Pons (tissue), 1 donor: Measurements from ENCODE around the gene IFNL3.
"Not testable (repeated sequence)": the region's sequence is repeated elsewhere in the genome, so short reads cannot be mapped to it uniquely, and the experiment has no call there.

Source experiments
- DNase-seq: peaks from one replicate; pipeline ENCODE4 v3.0.0-alpha.2; 2016; ENCODE audit warnings: low spot score

IFNL3 gene

DNA sequence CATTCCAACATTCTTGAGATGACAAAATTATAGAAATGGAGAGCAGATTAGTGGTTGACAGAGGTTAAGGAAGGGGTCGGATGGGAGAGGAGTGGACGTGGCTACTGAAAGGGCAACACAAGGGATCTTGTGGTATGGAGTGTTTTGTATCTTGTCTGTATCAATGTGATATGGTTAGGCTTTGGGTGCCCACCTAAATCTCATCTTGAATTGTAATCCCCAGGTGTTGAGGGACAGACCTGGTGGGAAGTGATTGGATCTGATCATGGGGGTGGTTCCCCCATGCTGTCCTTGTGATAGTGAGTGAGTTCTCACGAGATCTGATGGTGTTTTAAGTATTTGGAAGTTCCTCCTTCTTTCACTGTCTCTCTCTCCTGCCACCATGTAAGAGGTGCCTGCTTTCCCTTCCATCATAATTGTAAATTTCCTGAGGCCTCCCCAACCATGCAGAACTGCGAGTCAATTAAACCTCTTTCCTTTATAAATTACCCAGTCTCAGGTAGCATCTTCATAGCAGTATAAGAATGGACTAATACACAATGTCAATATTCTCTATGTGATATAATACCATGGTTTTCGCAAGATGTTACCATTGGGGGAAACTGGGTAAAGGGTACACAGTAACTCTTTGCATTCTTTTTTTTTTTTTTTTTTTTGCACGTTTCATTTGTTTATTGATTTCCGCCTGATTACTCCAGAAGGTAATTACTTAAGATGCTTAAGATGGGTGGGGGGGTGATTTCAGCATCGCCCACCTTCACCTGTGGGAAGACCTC is 8.8 kb upstream of the IFNL3 start:
- no peak for DNase-seq

DNA sequence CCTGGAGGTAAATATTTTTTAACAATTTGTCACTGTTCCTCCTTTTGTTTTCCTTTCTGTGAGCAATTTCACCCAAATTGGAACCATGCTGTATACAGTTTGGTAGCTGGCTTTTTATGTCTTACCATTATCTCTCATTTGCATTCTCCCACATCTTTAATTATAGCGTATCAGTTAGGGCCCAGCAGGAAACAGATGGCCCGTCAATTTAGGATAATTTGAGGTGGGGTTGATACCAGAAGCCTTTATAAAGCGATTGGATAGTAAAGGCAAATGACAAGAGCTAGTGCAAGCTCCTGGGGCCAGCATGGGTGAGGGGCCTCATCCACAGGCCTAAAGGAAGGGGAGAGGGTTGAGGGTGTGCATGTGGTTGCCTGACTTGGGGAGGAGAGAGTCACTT is 7.7 kb upstream of the IFNL3 start:
- DNase-seq = no peak

DNA sequence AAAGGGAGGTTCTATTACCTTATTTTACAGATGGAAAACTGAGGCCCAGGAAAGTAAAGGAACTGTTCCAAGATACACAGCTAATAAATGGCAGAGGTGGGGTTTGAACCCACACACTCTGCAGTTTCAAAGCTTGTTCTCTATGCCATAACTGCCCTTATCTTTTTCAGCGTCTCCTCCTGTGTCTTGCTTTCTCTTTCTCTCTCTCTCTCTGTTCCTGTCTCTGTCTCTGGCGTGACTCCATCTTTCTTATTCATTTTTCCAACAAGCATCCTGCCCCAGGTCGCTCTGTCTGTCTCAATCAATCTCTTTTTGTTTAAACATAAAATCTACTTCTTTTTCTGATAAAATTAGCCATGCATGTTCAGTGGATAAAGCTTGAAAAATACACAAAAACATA is 7.0 kb upstream of the IFNL3 start:
- no peak for DNase-seq

DNA sequence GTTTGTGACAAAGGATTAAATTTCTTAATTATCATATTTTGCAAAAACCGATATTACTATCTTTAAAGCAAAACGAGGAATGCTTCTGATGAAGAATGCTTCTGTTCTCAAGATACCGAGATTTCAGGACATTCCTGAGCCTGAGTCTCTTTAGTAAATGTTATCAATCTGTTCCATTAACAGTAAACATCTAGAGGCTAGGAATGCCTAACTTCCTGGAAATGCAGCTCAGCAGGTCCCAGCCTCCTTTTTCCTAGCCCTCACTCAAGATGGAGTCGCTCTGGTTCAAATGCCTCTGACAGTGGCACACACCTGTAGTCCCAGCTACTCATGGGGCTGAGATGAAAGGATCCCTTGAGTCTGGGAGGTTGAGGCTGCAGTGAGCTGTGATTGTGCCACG is 6.3 kb upstream of the IFNL3 start:
- no peak for DNase-seq

DNA sequence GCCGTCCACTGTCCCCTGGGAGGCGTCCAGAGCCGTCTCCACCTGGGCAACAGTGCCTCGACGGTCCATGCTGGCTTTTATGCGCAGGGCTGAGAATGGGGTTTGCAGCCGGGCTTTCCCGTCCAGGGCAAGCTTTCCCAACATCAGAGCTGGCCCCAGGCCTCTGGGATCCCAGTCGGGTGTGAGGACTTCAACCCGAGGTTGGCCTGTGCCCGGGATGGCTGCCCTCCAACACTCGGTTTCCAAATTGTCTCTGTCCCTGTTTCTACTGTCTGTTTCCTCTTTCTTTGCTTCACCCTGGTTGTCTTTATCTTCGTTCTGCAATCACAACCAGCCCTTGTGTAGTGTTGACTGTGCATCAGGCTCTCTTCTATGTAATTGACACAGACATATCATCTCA is 4.0 kb upstream of the IFNL3 start, which contains the start of gene IFNL4:
Gene IFNL4, minus strand, starts transcription at position 51 of the 400 bp plus-strand sequence.
- DNase-seq = no peak

DNA sequence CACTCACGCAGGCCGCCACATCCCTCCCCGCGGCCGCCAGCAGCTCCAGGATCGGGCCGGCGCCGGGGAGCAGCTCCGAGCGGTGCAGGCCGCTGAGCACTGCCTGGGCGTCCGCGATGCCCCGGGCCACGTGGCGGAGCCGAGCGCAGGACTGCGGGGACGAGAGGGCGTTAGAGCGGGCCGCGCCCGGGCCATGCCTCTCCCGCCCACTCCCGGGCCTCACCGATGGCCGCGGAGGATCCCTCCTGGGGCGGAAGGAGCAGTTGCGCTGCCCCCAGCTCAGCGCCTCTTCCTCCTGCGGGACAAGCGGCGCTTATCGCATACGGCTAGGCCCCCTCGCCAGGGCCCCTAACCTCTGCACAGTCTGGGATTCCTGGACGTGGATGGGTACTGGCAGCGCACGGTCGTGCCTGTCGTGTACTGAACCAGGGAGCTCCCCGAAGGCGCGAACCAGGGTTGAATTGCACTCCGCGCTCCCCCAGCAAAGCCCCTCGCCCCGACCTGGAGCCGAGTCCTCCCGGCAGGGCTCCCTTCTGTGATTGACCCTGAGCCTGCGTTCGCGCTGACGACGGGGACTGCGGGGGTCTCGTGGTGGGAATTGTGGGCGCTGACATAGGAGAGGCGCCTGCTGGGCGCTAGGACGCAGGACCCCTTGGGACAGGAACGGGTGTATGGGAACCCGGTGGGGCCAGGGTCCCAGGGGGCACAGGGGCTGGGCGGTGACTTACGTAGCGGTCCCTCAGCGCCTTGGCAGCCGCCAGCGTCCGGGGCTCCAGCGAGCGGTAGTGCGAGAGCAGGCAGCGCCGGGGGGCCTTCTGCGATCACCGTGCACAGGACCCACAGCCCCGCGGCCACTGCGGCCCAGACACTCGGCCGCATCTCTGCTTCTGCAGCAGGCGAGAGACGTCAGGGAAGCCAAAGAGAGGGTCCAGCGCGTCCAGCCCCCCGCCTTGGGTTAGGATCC is 3.2 kb upstream of the IFNL3 start:
- DNase-seq = no peak

DNA sequence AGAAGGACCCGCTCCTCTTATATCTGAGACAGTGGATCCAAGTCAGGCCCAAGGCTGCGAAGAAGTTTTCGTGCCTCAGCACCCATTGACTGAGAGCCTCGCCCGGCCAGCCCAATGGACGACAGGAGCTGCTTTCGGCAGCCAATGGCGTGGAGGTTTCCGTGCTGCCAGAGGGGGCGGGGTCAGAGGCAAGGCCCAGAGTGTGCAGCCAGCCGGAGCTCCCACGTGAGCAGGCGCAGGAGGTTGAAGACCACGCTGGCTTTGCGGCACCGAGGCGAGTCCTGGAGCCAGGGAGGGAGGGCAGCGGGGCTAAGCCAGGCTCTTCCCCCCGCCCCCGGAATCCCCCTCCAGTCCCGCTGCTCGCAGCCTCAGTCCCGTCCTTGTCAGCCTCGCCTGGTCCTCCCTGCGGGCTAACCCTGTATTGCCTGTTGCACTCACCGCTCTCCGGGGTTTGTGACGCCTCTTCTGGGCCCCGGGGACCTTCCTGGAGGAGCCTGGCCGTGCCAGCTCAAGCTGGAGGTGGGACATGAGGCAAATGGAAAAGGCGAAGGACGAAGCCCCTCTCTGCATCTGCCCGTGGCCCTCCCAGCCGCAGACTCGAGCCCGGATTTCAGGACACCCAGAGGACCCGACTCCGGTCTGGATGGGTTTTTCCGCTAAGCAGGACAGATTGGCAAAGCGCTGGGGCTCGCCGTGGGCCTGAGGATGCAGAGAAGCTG is 2.3 kb upstream of the IFNL3 start:
- no peak for DNase-seq

DNA sequence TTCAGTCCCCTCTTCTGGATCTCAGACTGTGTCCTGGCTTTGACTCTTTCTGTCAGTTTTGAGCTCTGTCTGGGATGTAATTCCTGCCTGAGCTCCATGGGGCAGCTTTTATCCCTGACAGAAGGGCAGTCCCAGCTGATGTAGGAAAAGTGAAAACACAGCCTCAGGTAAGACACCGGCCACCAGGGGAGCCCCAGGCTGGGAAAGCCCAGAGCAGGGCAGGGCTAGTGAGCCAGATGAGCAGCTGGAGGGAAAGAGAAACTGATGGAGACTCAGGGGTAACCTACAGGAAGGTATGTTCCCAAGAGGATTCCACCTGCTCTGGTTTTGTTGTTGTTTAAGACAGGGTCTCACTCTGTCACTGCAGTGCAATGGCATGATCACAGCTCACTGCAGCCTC is 360 bp upstream of the IFNL3 start:
- DNase-seq = not testable (repeated sequence)

DNA sequence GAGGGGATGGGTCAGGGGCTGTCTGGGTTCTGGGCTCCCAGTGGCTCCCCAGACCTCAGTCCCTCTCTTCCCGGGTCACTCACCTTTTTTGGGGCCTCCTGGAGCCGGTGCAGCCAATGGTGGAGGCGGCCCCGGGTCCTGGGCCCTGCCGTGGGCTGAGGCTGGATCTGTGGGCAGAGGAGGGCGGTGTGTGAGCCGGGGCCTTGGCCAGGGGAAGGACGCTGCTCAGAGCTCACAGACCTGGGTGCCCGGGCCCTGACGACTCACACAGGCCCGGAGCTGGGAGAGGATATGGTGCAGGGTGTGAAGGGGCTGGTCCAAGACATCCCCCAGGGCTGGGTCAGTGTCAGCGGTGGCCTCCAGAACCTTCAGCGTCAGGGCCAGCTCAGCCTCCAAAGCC is 1.1 kb downstream of the IFNL3 start:
- DNase-seq = not testable (repeated sequence)

DNA sequence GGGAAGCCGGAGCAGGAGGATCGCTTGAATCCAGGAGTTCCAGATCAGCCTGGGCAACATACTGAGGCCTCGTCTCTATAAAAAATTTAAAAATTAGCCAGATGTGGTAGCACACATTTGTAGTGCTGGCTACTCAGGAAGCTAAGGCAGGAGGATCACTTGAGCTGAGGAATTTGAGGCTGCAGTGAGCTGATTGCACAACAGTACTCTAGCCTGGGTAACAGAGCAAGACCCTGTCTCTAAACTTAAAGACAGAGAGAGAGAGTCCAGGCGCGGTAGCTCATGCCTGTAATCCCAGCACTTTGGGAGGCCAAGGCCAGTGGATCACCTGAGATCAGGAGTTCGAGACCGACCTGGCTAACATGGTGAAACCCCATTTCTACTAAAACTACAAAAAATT is 4.4 kb downstream of the IFNL3 start:
- no peak for DNase-seq

DNA sequence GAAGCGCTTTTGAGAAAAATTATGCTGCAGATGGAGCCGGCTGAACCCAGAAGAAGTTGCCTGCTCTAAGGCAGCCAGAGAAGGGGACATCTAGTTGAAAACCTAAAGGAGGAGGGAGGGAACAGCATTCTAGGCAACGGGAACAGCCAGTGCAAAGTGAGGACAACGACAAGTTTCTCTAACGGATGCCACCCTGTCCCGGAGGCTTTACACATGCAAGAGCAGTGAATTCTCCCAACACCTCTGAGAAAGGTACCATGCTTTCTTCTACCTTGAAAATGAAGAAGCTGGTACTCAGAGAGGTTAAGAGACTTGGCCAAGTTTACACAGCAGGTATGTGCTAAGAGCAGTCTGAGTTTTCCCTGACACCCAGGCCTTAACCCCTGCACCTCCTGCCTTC is 5.9 kb downstream of the IFNL3 start:
- no peak for DNase-seq

DNA sequence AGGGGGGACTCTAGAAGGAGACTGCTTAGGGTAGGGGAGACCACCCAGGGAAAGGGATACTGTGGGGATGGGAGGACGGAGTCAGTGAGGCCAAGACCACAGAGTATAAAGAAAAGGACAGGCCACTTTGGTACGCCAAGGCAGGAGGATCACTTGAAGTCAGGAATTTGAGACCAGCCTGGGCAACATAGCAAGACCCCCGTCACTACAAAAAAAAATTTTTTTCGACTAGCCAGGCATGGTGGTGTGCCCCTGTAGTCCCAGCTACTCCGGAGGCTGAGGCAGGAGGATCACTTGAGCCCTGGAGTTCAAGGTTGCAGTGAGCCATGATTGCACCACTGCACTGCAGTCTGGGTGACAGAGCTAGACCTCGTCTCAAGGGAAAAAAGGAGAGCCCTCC is 6.6 kb downstream of the IFNL3 start:
- no peak for DNase-seq

DNA sequence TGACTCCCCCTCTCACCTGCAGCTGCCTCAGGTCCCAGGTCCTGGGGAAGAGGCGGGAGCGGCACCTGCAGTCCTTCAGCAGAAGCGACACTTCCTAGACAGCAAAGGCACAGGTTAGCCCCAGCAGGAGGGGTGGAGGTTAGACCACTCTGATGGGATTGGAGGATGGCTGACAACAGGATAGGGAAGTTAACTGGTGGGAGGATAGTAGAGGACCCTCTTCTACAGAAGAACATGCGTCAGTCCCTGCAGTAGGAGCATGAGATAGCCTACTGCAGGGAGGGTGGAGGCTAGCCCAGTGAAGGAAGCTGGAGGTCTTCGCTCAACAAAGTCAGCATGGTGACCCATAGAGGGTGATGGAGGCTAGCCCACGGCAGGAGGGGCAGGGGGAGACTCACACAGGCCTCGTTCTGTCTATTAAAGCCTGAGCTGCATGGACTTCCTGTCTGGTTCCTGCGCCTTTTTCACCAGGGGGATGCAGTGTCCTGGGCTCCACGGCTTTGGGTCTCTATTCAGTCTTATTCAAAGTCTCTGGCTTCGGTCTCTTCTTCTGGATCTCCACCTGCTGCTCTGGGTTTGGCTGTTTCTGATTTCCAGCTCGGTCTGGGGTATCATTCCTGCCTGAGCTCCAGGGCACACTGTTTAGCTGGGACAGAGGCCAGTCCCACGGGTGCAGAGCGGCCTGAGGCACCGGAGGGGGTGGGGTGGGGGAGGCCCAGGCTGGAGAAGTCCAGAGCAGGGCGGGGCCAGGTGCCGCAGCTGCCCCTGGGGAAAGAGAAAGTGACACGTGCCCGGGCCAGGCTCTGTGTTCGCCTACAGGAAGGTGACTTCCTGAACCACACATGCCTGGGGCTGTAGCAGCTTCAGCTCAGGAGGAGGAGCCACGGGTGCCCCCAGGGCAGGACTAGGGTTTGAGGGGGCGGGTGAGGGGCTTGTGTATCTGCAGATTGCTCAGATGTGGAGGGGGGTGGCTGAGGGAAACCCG is 7.3 kb downstream of the IFNL3 start:
- no peak for DNase-seq

DNA sequence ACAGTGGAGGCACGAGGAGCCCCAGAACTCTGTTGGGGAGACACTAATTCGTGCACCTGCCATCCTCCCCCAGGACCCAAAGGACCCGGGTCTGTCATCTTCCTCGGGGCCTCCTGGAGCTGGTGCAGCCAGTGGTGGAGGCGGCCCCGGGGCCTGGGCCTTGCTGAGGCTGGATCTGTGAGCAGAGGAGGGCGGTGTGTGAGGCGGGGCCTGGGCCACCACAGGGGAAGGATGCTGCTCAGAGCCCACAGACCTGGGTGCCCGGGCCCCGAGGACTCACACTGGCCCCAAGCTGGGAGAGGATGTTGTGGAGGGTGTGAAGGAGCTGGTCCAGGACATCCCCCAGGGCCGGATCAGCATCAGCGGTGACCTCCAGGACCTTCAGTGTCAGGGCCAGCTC is 8.3 kb downstream of the IFNL3 start:
- DNase-seq = no peak

DNA sequence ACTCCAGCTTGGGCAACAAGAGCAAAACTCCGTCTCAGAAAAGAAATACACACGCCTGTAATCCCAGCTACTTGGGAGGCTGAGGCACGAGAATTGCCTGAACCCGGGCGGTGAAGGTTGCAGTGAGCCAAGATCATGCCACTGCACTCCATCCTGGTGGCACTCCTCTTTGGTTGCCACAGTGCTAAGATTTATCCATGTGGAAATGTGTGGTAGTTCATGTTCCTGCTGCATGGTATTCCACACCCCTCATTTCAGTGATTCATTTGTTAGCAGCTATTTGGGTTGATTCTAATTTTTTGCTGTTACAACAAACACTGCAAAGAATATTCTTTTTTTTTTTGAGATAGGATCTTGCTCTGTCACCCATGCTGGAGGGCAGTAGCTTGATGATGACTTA is 12.1 kb downstream of the IFNL3 start:
- DNase-seq = no peak

DNA sequence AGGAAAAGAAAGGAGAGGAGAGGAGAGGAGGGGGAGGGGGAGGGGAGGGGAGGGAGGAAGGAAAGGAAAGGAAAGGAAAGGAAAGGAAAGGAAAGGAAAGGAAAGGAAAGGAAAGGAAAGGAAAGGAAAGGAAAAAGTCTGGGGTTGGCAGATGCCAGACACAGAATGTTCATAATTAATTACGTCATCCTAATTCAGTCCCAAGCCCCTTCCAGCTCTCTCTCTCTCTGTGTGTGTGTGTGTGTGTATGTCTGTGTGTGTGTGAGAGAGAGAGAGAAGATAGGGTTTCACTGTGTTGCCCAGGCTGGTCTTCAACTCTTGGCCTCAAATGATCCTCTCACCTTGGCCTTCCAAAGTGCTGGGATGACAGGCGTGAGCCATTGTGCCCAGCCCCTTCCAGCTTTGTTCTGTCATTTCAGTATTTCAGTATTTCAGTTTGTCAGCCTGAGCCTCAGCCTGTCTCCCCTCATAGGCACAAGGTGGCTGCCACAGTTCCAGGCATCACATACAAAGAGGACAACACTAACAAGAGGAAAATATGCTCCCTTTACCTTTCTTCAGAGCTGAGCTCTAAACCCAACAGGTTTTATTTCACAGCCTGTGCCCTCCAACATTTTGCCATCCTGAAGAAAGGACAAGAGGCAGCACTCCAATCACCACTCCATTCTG is 14.6 kb downstream of the IFNL3 start:
- DNase-seq = no peak

DNA sequence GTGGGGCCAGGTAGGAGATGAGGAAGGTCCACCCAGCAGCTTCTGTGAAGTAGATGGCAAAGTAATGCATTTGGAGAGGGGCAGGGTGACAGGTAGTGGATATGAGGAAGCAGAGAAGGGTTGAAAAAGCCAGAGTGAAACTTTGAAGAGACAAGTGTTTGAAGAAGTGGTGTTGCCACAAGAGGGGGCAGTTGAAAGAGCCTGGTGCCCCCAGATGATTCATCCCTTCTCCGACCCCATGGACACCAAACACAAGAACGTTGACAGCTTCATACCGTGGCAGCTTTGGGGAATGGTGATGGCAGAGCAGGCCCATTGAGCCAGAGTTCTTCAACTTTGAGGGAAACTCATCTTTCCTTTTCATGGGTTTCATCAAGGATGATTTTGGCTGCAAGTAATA is 19.9 kb downstream of the IFNL3 start:
- DNase-seq = no peak

DNA sequence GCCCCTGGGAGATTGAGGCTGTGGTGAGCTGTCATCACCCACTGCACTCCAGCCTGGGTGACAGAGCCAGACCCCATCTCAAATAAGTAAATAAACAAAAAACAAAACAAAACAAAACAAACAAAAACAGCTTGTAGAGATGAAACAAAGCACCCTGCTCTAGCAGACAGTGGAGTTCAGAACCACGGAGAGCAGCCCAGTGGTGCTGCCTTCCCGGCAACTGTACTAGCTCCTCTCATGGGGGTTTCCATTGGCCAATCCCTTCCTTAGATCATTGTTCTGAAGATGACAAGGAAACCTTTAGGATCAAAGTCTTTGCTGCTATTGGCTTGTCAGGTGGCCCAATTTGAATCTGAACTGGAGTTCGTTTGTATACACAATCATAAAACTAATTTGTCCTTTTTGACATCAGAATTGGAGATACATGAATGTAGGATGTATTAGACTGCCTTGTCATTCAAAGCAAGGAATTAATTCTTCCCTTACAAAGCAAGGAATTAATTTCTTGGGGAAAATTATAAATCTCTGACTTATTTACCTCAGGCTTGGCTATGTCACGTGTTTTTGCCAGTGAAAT is 21.0 kb downstream of the IFNL3 start:
- DNase-seq = no peak

DNA sequence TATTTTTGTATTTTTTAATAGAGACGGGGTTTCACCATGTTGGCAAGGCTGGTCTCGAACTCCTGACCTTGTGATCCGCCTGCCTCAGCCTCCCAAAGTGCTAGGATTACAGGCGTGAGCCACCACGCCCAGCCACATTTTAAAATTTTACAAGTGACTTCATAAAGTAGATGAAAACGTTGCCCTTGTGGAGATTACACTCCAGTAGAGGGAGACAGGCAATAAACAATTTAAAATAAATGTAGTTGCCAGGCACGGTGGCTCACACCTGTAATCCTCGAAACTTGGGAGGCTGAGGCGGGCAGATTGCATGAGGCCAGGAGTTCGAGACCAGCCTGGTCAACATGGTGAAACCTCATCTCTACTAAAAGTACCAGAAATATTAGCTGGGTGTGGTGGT is 25.7 kb downstream of the IFNL3 start:
- DNase-seq = not testable (repeated sequence)
